Breast epithelium (tissue), 3 donors: Measurements from ENCODE around the gene GPR107.

Source experiments
- POLR2AphosphoS5 ChIP-seq, 3 donors: sonication (generic); formaldehyde crosslinking; IDR thresholded peaks; one replicate each; pipeline ENCODE4 v1.6.1; 2017; ENCODE audit warnings: antibody characterized with exemption in 3 of 3
- TF ChIP-seq, protein P1 (sequence below), 3 donors: fragments of 450-650 bp; IDR thresholded peaks; one replicate each; pipeline ENCODE4 v1.5.1; 2016 to 2017; ENCODE audit warnings: antibody characterized with exemption in 3 of 3, mild to moderate bottlenecking in 3 of 3, moderate library complexity in 3 of 3

- TF ChIP-seq, protein P1, sequence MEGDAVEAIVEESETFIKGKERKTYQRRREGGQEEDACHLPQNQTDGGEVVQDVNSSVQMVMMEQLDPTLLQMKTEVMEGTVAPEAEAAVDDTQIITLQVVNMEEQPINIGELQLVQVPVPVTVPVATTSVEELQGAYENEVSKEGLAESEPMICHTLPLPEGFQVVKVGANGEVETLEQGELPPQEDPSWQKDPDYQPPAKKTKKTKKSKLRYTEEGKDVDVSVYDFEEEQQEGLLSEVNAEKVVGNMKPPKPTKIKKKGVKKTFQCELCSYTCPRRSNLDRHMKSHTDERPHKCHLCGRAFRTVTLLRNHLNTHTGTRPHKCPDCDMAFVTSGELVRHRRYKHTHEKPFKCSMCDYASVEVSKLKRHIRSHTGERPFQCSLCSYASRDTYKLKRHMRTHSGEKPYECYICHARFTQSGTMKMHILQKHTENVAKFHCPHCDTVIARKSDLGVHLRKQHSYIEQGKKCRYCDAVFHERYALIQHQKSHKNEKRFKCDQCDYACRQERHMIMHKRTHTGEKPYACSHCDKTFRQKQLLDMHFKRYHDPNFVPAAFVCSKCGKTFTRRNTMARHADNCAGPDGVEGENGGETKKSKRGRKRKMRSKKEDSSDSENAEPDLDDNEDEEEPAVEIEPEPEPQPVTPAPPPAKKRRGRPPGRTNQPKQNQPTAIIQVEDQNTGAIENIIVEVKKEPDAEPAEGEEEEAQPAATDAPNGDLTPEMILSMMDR (IDR thresholded peaks at IDR 0.05), result no peak
- TF ChIP-seq POLR2AphosphoS5 (IDR thresholded peaks at IDR 0.05), result no peak
Measured at GRCh38 chr9:130111786-130112537, 58.3 kb downstream of the GPR107 start.
